ENCODE data around the gene SLC30A10.
A peak's percentile ranks its signal among the peaks of the same experiment; 100 is the strongest.
"Not testable (repeated sequence)": the region's sequence is repeated elsewhere in the genome, so short reads cannot be mapped to it uniquely, and the experiment has no call there.

SLC30A10 gene

GRCh38 chr1:219891846-219892245 is 36.5 kb downstream of the SLC30A10 start:
- DNase-seq (ENCODE audit: low spot score), result not testable (repeated sequence)

DNA sequence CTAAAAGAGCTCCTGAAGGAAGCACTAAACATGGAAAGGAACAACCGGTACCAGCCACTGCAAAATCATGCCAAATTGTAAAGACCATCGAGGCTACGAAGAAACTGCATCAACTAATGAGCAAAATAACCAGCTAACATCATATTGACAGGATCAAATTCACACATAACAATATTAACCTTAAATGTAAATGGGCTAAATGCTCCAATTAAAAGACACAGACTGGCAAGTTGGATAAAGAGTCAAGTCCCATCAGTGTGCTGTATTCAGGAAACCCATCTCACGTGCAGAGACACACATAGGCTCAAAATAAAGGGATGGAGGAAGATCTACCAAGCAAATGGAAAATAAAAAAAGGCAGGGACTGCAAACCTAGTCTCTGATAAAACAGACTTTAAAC is 39.7 kb downstream of the SLC30A10 start:
- not testable (repeated sequence) for DNase-seq (ENCODE audit: low spot score)

GRCh38 chr1:219885680-219886079 is 42.7 kb downstream of the SLC30A10 start:
- no peak for DNase-seq (ENCODE audit: low spot score)

- DNase-seq (ENCODE audit: low spot score), result no peak
Measured at GRCh38 chr1:219883400-219884332, 44.7 kb downstream of the SLC30A10 start.

DNA sequence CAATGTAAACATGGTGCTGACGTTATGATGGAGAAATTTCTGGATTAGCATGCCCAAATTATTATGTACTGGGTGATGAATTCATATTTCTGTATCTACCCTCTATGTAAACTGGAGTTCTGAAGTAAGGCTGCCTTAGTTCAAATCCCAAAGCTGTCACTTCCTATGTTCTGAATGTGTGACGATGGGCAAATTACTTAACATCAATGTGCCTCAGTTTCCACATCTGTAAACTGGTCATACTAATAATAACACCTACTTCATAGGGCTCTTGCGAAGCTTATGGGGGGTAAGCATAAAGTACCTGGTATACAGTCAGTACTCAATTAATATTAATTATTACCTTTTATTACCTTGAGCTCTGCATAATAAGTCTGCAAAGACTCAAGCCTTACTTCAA is 45.6 kb downstream of the SLC30A10 start:
- no peak for DNase-seq (ENCODE audit: low spot score)

- DNase-seq (ENCODE audit: low spot score), result peak; percentile 51
Measured at GRCh38 chr1:219882096-219882495, 46.3 kb downstream of the SLC30A10 start.

- DNase-seq (ENCODE audit: low spot score), result no peak
Measured at GRCh38 chr1:219880765-219881457, 47.4 kb downstream of the SLC30A10 start.

GRCh38 chr1:219876798-219877209 is 51.6 kb downstream of the SLC30A10 start:
- no peak for DNase-seq (ENCODE audit: low spot score)

DNA sequence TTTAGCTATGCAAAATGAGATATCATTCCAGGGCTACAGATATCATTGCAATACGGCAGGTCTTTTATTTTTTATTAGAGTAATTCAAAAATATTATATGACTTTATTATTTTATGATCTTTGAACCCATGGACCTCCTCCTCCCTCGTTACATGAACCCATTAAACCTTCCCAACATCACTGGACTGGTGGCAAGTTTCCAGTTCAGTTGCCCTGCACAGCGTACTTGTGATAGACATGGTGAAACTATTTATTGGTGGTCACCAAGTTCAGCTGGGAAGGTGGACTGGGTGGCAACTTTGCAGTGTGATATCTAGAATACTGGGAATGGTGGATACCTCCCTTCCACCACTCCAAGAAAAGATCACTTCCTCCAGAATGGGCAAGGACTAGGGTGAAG is 52.5 kb downstream of the SLC30A10 start:
- DNase-seq (ENCODE audit: low spot score), result no peak

DNA sequence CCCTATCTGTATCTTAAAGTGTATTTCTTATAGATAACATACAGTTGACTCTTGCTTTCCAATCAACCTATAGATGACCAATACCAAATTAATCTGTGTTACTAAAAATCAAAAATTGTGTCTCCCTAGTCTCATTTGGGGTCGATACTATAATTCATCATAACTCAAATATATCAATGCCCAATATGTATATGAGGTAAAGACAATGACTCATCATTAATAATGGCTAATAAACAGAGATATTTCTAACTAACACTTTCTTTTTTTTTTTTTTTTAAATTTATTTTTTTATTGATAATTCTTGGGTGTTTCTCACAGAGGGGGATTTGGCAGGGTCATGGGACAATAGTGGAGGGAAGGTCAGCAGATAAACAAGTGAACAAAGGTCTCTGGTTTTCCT is 55.8 kb downstream of the SLC30A10 start:
- DNase-seq (ENCODE audit: low spot score), result not testable (repeated sequence)

DNA sequence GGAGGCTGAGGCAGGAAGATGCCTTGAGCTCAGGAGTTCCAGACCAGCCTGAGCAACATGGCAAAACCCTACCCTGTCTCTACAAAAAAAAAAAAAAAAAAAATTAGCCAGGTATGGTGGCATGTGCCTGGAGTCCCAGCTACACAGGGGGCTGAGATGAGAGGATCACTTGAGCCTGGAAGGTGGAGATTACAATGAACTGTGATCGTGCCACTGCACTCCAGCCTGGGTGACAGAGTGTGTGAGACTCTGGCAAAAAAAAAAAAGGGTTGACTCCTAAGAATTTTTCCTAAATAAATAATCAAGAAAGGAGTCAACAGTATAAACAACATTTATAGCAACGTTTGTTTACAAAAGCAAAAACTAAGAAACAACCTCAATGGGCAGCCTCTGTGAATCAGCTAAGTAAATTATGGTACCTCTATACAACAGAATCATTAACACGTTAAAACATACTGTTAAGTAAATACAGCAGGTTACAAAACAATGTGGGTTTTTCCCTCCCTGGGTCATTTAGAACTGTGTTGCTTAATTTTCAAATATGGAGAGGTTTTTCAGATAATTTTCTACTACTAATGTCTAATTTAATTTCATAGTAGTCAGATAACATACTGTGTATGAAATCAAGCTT is 56.8 kb downstream of the SLC30A10 start:
- no peak for DNase-seq (ENCODE audit: low spot score)

DNA sequence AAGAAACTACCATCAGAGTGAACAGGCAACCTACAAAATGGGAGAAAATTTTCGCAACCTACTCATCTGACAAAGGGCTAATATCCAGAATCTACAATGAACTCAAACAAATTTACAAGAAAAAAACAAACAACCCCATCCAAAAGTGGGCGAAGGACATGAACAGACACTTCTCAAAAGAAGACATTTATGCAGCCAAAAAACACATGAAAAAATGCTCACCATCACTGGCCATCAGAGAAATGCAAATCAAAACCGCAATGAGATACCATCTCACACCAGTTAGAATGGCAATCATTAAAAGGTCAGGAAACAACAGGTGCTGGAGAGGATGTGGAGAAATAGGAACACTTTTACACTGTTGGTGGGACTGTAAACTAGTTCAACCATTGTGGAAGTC is 59.7 kb downstream of the SLC30A10 start:
- not testable (repeated sequence) for DNase-seq (ENCODE audit: low spot score)
